Activated naive CD4-positive, alpha-beta T cell treated with anti-CD3 and anti-CD28 coated beads, Interleukin-2, amount 50 U/mL, for 16 hours (primary cell): ENCODE measurements around the gene NPFFR1.

Experiments used
- DNase-seq: peaks from one replicate; pipeline ENCODE4 v3.0.0-alpha.2; 2020

Gene NPFFR1

GRCh38 chr10:70312972-70313371 lies 29.2 kb upstream of the NPFFR1 start:
- no peak for DNase-seq

DNA sequence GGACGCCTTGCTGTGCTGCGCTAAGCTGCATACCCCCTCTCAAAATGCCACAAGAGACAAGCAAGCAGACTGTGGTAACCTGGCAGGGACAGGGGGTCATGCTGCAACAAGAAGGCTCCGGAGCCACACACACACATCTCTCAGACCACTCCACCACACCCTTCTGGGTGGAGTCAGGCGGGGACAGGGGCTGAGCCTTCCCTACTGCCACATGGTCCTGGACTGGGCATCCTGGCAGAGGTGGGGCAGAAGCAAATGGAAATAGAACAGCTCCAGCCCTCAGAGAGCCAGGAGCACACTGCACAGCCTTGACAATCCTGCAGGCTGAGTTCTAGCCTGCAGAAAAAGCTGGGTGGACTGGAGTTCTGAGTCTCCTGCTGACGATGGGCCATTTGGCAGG lies 28.4 kb upstream of the NPFFR1 start:
- no peak for DNase-seq

DNA sequence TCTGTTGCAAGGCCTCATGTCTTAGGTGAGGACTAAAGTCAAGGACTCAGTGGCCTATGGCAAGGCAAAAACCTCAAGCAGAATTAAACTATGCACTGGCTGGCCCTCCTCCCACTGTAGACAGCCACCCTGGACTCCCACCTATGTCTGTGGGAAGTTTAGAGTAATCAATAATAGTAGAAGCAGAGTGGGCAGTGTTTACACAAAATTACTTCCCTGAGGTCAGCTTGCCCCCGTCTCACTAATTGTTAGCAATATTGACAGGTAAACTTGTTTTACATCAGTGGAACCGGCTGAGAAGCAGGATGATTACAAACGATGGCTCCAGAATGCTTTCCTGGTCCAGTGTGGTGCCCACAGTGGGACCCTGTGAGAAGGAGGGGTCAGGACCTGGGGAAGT lies 27.9 kb upstream of the NPFFR1 start:
- no peak for DNase-seq

GRCh38 chr10:70309661-70310060 lies 25.9 kb upstream of the NPFFR1 start:
- DNase-seq = no peak

DNA sequence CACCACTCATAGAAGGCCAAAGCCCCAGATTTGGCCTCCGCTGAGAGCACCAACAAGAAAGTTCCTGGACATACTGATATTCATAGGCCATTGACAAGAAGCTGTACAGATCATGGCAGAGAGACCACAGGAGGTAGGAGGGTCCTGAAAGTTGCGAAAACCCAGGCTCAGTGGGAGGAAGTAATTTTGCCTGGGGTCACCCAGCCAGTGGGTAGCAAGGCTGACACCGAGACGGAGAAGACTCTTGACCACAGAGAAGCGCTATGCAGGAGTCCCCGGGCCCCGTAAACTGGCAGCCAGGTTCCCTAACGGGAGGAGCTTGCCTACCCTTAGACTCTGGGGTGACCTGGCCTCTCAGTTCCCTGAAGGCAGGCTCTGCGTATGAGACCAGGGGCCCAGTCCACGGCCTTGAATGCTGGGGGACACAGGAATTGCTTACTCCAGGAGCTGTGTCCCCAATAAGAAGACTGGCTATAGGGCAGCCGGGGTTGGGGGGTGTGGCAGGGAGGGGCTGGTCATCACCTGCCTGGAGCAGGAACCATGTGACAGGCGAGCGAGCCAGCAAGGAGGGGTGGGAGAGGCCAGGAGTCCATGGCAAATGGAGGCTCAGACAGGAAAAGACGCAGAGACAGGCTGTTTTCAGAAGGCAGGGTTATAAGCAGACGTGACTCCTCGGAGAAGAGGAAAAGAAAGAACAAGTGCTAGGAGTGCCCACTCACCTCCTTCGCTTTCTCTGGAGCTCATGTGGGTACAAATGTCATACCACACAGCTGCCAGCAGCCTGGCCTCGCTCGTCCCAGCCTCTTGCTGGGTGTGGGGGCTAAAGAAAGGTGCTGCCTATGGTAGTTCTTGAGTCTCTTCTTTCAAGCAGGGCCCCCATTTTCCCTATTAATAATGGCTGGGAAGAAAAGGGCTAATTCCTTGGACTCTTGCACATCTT lies 24.6 kb upstream of the NPFFR1 start:
- no peak for DNase-seq

GRCh38 chr10:70306886-70307520 lies 23.2 kb upstream of the NPFFR1 start:
- DNase-seq = no peak

DNA sequence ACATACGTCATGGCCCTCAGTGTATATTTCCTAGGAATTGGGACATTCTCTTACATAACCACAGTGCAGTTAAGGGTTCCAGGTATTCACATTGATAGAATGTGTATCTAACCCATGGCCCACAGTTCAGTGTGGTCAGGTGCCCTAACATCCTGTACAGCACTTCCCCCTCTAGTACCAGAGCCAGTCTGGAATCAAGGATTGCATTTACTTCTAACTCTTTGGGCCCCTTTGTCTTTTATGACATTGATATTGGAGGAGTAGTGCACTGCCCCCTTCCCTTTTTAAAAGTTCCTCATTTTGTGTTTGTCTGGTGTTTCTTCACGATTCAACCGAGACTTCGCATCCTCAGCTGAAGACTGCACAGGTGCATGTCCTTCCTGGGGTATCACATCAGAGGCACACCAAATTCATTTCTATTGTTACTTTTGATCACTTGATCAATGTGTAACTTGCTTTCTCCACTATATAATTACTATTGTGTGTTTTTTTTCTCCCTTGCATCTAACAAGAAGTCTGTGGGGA lies 22.4 kb upstream of the NPFFR1 start:
- DNase-seq = no peak

GRCh38 chr10:70303730-70304129 lies 19.9 kb upstream of the NPFFR1 start:
- DNase-seq = no peak

DNA sequence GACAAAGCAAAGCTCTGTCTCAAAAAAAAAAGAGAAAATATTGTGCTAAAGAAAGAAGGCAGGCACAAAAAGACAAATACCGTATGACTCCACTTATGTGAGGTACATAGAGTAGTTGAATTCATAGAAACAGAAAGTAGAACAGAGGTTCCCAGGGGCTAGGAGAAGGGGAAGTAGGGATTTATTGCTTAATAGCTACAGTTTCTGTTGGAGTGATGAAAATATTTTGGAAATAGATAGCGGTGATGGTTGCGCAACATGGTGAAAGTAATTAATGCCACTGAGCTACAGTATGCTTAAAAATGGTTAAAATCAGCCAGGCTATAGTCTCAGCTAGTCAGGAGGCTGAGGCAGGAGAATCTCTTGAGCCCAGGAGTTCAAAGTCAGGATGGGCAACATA lies 18.5 kb upstream of the NPFFR1 start:
- DNase-seq = no peak

DNA sequence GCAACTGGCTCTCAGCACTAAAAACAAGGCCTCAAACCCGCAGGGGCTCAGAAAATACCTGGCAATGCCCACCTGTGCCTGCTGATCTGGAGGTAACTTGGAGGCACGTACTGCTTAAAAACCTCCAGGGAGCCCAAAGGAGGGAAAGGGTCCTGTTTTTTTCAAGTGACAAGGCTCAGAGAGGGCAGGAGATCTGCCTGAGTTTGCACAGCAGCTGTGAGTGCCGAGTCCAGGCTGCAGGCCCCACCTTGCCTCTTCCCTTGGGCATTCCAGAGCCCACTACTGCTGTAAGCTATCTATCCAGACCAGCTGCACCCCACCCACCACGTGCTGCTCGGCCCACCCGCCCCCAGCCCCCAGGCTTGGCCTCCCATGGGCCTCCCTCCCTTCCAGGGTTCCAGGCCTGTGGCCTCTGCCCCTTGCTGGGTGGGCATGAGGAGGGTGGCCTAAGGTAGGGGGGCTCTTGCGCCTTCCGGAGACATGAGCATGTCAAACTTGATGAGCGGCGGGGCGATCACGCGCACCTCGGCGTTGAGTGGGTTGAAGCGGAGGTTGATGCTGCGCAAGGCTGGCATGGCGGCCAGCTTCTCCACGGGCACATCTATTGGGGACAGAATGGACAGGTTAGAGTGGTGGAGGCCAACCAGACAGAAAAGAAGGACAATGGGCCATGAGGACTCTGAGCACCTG lies 17.2 kb upstream of the NPFFR1 start:
- no peak for DNase-seq

GRCh38 chr10:70300461-70300860 lies 16.7 kb upstream of the NPFFR1 start:
- DNase-seq = no peak

GRCh38 chr10:70299876-70300275 lies 16.1 kb upstream of the NPFFR1 start:
- no peak for DNase-seq

- DNase-seq = no peak
Measured at GRCh38 chr10:70298393-70298792, 14.6 kb upstream of the NPFFR1 start.

GRCh38 chr10:70297224-70297623 lies 13.4 kb upstream of the NPFFR1 start:
- DNase-seq = no peak

- DNase-seq = no peak
Measured at GRCh38 chr10:70296406-70296899, 12.6 kb upstream of the NPFFR1 start.

DNA sequence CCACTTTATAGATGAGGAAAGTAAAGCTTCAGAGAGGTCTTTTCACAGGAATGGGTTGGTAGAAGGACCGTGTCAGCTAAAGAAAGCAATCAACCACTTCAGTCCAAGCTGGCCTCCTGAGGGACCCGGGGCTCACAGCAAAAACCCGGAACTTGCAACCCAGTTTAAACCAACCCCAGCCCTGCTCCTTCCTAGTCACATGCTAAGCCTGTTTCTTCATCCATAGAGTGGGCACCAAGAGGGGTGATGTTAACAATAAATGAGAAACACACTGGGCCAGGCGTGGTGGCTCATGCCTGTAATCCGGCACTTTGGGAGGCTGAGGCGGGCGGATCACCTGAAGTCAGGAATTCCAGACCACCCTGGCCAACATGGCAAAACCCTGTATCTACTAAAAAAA lies 12.1 kb upstream of the NPFFR1 start:
- no peak for DNase-seq

GRCh38 chr10:70295321-70295720 lies 11.5 kb upstream of the NPFFR1 start:
- no peak for DNase-seq

GRCh38 chr10:70293169-70293843 lies 9.5 kb upstream of the NPFFR1 start:
- DNase-seq = no peak

DNA sequence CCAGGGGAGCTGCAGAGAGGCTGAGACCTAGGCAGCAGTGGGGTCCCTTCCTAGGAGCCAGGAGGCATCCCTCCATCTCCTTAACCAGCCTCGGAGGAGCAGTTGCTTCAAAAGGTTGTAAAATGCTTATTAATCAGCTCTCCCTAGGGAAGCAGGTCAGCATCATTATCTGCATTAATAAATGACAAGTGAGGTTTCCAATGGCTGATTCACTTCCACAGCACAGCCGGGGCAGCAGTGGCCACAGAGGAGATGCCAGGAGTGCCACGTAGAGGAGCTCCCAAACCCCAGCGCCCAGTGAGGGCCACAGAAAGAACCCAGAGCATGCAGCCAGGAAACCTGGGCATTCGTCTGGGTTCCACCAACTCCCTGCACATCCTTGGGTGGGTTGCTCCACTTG lies 8.2 kb upstream of the NPFFR1 start:
- DNase-seq = no peak

DNA sequence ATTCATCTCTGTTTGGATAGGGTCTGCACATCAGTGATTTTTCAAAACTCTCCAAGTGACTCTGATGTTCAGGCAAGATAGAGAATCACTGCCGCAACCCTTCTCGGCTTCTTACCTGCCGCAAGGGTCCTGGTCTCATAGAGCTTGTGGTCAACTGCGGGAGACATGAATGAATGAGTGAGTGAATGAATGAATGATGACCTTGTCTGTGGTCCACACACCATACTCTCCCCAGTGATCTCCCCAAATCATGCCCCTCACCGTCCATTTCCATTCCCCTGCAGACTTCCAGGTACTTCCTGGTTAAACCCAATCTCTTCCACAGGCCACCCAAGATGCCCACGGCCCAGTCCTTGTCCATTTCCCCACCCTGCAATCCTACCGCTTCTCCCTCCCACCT lies 5.9 kb upstream of the NPFFR1 start:
- no peak for DNase-seq

- DNase-seq = no peak
Measured at GRCh38 chr10:70286616-70287015, 2.8 kb upstream of the NPFFR1 start.

DNA sequence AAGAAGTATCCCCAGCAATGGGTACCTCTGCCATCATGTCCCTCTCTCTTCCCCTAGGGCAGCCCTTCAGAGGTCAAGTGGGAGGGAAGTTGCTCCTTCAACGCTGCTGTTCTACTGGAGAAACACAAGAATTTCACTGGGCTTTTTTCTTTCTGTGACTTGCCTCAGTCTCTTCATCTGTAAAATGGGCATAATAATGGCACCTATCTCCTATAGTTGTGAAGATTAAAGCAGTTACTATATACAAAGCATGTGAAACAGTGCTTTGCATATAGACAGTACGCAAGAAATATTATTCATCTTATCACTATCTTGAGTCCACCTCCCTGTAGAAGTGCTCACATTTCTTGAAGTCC lies 1.6 kb upstream of the NPFFR1 start:
- DNase-seq = no peak
